HG03097 (cell line): ENCODE measurements around the gene POLD4.

Experiments used
- ATAC-seq: cut with Tn5 transposase; IDR thresholded peaks from one replicate; pipeline ENCODE4 v1.9.1; 2021; ENCODE audit not compliant: unreplicated experiment, low FRiP score

The POLD4 gene

DNA sequence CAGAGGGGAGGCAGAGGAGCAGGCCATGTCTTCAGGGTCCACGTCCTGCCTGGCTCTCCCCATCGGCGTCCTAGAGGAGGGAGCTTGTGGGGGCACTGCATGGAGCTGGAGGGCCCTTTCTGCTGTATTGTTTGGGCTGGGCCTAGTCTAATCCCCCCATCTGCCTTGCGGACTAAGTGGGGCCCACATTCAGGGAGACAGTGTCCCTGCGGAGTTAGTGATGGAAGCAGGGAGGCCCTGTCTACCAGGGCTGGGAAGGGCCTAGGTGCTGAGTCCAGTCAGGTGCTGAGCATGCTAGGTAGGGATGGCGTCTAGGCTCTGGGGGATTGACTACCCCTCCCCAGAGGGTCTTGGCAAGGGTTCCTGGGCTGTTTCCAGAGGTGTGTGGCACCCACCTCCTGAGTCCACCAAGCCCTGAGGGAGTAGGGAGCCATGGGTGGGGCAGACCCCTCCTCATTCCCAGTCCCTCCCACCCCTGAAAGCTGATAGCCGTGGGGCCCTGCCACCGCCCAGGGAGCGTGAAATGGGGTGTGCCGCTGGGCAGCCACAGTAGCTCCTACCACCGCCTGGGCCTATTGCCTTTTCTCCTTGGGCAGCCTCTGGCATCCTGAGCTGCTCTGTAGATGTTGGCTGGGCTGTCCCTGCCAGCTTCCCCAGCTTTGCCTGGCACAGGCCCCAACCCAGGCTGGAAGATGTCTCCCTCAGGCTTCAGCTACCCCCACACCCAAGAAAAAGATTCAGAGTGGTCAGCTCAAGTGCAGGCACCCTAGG, 1.9 kb upstream of the POLD4 start:
- no peak for ATAC-seq

DNA sequence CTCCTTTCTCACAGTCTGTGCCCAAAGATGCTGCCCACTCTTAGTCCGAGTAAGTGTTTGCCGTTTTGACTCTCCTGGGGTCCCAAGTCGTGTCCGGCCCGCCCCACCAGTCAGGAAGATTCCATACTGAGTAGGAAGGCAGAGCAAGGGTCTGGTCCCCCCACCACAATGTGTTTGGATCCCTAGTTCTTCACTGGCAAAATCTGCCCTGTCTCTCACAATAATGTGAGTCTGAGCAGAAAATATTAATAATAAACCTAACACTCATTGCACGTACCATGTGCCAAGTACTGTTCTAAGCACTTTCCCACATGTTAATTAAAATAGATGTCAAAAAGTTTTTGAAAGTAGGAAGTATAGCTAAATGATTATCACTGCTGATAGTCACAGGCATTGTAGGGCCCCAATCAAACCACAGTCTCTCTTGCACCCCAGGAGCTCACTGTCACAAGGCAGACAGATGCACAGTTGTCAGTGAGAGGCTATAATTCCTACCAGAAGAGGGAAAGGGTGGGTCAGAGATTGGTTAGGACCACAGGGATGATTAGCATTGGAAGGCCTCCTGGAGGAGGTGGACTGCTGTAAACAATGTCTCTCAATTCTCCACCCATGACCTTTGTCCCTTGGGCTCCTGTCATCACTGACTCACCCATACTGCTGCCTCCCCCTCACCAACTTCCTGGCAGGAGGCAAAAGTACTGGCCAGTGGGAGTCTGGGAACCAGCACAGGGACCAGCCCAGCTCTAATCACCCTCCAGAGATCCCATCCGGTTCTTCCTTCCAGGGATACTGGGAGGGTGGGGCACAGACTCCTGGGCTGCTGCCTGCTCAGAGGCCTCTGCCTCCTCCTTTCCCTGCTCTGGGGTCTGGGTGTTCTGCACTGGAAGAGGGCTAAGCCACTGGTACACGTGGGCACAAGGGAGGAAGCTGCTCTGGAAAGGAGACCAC, 1.0 kb upstream of the POLD4 start:
- no peak for ATAC-seq

DNA sequence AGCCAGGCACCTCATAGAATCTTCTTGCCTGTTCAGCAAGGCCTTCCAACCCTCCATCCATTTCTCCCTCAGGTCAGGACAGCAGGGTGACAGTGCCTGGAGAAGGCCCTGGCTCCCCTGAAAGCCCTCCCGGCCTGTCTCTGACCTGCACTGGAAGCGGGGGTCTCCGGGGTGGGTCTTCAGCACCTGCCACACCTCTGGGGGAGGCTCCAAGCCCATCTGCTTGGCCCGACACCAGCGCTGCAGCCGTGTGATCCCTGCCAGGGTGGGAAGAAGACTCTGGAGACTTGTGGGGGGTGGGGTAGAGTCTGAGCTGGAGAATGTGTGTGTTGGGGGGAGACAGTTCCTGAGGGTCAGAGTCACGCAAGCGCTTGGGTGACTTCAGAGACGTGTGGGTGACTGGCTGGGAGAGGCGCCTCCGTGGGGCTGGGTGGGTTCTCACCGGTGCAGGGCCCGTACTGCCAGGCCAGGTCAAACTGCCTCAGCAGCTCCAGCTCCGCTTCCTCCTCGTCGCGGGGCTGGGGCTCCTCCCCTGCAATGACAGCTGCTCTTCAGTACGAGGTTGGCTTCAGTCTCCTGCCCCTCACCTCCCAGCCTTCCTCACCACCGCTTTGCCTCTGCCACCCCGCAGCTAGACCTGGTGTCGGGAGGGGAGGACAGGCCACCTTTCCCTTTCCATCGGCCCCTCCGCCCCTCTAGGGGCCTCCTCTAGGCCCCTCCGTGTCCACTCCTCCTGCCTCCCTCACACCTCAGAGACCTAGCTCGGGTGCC, 615 bp downstream of the POLD4 start:
- ATAC-seq = peak; percentile 13

DNA sequence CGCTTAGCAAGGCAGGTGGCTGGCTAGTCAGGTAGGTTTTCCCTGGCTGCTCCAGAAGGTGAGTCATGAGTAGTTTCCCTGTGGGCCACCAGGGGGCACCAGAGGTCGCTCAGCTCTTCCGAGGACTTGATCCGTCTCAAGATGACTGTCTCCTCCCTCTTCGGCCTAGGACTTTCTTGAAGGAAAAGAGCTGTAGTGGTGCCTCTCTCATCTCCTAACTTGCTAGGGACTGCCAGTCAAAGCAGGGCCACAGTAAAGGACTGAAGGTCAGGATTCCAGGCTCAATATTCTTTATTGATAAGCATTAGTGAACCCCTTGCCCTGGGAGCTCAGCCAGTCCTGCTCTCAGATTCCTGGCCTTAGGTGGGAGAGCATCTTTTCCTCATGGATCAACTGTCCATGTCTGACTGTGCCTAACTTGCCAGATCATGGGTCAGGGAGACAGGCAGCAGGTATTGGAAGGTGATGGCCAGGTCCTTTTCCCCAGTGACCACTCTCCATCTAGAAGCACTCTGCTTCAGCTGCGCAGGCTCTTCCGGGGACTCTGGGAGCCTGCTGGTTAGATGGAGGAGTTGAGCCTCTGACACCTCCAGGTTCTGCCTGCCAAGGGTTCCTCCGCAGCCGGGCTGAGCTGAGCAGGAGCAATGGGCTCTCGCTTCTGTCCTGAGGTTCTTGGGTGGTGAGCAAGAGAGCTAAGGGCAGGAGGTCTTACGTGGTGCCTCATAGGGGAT, 1.9 kb downstream of the POLD4 start:
- no peak for ATAC-seq

DNA sequence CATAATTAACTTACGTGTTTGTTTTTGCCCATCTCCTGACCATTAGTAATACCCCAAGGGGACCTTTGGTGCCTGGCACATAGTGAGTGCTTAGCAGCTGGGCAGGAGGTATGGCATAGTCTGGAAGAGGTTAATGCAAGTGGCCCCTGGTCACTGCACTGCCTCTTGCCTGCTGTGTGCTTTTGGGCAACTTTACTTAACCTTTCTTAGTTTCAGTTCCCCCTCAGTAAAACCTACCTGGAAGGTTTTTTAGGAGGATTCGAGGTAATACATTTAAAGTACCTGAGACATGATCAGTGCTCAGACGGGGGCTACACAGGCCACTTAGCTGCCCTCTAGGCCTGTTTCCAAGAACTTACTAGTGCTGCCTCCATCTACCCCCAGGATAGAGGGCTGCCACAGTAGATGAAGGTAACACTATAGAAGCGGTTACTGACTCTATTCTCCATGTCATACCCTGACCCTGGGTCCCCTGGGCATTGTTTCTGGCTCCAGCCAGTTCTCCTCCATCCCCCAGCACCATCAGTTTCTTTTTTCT, 3.3 kb downstream of the POLD4 start:
- ATAC-seq = no peak

DNA sequence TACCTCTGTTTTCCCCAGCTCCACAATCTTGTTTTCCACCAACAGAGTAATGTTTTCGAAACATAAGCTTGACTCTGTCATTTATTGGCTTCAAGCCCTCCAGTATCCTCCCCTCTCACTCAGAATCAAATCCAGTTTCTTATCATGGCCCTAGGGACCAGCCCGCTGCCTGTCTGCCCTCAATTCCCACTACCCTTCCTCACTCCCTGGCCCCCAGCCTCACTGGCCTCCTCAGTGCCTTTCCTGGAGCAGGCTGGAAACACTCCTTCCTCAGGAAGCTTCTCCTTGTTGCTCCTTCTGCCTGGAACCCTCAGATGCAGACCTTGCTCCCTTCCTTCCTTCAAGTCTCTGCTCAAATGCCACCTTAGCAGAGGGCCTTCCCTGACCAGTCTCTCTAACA, 3.9 kb downstream of the POLD4 start:
- ATAC-seq = no peak

DNA sequence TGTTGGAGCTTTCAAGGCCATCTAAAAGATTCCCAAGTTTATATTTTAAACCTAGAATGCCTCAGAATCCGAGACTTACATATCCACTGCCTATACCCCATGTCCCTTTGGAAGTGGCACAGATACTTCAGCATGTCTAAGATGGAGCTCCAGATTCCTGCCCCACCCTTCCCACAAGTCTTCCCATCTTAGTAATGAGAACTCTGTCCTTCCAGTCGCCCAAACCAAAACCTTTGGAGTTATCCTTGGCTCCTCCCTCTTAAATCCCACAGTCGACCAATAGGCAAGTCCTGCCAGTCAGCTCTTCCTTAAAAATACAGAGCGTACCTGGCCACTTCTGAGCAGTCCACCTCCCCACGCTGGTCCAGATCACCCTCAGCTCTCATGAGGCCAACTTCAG, 4.3 kb downstream of the POLD4 start:
- ATAC-seq = no peak

DNA sequence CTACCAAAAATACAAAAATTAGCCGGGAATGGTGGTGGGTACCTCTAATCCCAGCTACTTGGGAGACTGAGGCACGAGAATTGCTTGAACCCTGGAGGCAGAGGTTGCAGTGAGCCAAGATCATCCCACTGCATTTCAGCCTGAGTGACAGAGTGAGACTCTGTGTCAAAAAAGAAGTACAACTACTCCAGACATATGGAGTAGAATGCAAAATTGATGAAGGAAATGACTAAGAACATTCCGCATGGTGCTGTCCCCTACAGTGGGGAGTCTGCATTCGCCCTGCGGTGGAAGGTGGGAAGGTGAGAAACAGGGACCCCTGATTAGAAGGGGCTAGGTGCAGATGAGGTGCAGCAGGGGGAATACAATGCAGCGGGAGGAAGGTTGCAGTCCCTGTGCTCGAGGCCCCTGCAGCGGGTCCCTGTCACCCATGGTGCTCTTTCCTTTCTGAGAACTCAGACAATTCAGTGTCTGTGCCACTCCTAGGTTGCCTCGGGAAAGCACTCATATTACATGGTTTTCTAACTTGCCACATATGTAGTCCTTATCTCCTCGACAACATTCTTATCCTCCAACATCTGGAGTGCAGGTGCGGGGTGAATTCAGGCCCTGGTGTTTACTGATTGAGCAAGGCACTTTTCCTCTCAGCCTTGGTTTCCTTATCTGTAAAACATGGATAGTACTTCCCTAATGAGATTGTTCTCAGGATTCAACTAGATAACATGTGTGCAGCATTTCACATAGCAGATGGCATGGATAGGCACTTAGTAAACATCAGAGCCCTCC, 5.2 kb downstream of the POLD4 start:
- no peak for ATAC-seq

DNA sequence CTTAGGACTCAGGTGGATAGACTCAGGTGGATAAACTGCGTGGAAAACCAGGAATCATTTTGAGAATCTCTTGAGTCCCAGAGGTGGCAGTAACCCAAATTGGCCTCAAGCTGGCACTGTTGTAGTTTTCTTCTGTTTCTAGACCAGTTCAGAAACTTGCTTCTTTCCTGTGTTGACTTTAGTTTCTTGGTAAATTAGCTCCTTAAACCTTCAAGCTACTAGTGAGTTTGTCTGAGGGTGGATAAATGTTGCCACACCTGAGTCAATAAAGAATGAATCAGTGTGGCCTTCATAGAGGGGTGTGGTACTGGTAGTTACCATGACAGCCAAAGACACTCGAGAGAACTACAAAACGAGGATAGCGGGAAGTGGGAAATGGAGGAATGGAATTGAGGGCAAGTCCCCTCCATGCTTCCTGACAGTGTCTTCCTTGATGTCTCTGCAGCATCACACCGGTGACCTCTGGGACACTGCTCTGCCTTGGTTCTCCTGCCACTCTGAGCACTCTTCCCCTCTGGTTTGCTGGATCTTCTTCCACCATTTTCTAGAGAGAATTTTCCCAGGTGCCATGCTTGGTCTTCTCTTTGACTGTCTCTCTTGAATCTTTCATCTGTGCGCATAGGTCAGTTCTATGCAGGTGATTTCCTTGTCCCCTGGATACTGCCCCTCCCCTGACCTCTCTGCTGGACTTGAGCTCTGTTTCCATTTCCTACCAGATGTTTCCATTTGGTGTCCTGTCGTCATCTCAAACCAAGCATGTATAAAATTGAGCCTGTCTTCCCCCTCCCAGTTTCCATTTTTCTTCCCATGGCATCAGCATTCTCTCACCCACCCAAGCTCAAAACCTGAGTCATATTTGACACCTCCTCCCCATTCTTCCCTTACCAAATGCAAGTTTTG, 7.2 kb downstream of the POLD4 start:
- ATAC-seq = no peak

DNA sequence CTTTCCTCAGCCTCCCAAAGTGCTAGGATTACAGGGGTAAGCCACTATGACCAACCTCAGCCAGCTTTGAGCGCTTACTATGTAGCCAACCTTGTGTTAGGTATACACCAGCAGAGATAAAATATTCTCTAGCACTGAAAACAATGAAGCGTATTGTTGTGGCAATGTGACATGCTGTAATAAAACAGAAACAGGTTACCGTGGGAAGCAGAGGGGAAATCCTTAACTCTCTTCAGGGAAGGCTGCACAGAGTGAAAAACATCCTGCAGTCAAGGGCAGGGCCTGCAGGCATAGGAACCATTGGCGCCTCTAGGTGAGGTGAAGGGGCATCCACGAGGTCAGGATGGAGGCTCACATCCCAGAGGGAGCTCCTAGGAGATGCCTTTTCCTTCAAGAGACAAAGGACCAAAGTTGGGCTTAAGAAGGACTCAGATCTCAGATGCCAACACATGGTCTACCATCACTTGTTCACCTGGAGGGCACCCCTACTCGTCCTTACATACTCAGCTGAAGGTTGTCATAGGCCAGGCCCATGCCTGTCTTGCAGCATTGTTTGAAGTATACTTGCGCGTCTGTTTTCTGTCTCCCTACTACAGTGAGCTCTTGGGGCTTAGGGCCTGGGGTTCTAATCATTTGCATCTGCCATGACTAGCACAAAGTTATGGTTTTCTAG, 8.0 kb downstream of the POLD4 start:
- no peak for ATAC-seq

DNA sequence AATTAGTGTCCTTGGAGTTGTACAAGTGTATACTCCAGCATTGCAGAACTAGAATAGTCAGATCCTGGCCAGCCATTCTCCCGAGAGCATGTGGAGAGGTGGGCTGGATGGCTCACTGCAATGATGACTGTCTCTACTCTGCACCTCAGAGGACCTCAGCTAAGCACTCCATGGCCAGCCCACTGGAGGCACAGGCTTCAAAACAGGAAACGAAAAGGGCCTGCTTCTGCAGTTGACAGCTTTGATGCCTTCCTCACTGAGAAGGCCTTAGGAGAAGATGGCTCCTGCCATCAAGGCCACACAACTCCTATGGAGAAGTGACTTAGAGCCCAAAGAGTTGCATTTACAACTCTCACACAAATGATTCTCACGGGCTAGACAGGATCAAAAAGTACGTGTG, 9.1 kb downstream of the POLD4 start:
- ATAC-seq = no peak

DNA sequence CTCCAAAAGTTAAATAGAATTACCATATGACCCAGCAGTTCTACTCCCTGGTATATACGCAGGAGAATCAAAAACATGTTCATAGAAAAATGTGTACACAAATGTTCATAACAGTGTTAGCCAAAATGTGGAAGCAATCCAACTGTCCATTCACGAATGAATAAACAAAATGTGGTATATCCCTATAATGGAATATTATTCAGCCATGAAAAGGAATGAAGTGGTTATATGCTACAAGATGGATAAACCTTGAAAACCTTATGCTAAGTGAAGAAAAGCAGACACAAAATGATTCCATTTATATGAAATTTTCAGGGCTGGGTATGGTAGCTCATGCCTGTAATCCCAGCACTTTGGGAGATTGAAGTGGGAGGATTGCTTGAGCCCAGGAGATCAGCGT, 16.1 kb downstream of the POLD4 start:
- ATAC-seq = no peak

DNA sequence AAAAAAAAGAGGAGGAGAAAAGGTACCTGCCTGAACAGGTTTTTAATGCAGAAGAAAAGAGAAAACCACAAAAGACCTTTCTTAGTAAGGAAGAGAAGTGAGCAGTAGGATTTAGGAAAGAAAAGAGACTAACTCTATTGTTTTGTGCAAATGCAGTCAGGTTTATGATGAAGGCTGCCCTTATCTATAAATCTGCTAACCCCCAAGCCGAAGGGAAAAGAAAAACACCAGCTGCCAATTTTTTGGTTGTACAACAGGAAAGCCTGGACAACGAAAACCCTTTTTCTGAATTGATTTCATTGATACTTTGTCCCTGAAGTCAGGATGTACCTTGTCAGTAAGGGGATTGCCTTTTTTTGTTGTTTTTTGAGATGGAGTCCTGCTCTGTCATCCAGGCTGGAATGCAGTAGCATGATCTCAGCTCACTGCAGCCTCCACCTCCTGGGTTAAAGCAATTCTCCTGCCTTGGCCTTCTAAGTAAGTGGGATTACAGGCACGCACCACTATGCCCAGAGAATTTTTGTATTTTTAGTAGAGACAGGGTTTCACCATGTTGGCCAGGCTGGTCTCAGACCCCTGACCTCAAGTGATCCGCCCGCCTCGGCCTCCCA, 21.2 kb downstream of the POLD4 start:
- no peak for ATAC-seq

DNA sequence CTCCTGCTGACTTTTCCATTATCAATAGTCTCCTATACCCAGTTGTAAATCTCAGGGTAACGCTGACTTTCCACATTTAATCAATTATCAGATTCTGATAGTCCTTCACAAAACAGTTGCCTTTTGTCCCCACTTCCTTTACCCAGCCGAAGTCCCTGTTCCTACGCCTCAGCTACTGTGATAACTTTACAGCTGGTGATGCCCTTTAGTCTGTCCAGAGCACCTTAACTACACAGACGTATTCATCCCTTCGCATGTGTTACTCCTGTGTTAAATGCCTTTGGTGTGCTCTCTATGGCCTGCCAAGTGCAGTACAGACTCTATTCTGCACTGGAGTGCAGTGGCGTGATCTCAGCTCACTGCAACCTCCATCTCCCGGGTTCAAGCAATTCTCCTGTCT, 29.8 kb downstream of the POLD4 start:
- ATAC-seq = no peak

DNA sequence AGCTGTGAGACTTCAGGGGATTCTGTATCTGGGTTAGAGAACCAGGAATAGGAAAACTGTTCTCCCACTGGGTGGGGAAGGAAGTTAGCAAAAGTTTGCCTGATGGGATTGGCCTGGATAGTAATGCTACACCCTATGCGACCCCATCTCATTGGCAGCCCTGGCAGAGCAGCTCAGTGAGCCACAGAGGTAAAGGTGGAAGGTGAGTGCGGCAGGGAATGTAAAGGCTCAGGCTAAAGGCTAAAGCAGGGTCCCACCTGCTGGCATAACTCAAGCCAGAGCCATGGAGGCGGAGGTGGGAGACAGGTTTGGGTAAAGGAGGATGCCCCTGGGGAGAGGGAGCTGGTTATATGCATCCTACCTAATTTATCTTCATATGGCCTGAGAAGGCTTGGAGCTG, 31.3 kb downstream of the POLD4 start:
- no peak for ATAC-seq

DNA sequence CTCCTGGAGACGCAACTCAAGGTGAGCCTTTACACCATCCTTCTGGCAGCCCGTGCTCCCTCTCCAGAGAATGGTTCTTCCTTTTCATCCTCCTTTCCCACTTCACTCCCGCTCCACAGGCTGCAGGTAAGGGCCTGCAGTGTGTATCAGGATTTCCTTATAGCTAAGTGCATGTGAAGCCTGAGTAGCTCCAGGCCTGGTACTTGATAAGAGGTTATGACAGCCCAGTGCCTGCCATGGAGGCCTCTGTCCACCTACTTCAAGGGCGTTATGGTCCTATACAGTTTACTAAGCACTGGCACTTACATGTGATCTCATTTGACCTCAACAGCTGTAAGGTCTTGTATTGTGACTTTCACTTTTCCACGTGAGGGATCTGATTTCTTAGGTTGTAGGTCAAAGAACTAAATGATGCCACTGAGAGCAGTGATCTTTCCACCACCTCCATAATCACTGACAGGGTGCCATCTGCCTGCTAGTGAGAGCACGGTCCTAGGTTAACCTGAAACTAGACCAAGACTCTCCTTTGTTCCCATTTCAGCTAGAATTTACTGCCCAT, 32.0 kb downstream of the POLD4 start:
- no peak for ATAC-seq

DNA sequence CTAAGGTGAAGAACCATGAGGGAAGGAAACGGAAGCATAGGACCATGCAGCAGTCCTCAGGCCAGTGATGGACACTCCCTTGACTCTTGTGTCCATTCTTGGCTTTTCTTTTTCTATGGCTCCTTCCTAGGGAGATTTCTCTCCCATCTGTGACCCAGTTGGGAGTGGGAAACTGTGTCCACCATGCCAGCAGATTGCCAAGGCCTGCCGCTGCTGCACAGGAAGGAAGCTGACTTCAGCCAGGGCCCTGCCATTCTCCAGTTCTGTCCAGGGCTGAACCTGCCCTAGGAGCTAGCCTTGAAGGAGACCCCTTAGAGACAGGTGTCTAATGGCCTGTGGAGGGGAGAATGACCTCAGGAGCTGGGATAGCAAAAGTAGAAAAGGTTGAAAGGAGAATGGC, 32.7 kb downstream of the POLD4 start:
- ATAC-seq = no peak
